GM11168 (cell line): ENCODE measurements around the gene ZNF213.

Experiments used
- in situ Hi-C: fragments of 300-500 bp; cut with MboI; formaldehyde crosslinking; loops from one replicate; pipeline ENCODE4 v1.12.0; 2022; ENCODE audit warnings: low sequenced_read_pairs; ENCODE audit not compliant: unreplicated experiment

The ZNF213 gene

DNA sequence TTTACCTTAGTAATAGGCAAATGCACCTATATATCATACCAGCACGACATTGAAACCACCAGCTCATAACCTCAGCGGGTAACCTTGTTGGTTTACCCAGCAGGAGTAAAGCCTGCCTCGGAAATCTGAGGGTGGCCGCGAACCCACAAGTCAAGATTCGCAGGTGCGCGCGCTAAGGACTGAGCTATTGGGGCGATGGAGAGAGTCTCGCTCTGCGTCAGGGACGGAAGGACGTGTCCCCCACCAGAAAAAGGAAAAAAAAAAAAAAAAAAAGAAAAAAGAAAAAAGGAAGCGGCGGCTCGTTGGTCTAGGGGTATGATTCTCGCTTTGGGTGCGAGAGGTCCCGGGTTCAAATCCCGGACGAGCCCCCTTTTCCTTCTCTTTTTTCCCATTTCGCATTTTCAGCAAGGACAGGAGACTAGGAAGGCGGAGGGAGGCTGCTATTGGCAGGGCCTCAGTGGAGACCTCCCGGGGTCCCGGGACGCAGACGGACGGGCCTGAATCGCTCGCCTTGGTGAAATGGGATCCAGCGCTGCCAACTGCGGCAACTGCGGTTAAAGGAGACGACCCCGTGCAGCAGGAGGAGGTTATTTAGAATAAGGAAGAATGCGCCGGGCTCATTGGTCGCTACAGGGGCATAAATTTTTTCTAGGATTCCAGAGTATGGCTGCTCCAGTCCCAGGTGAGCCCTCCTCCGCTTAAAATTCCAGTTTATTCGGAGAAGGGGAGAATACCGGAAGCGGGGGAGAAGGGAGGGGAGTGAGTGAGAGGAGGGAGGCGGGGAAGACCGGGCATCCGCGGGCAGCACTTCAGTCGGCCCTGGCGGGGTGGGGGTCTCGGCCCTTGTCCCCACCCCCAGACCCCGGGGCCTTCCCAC is 53.2 kb downstream of the ZNF213 start, which contains the start of gene OR1F1:
TSS of gene OR1F1 (plus strand) at position 407 of the 877 bp plus-strand sequence.
- in situ Hi-C loops, result no loop called here

GRCh38 chr16:3188675-3188924 is 53.8 kb downstream of the ZNF213 start:
- in situ Hi-C loops, result no loop called here

DNA sequence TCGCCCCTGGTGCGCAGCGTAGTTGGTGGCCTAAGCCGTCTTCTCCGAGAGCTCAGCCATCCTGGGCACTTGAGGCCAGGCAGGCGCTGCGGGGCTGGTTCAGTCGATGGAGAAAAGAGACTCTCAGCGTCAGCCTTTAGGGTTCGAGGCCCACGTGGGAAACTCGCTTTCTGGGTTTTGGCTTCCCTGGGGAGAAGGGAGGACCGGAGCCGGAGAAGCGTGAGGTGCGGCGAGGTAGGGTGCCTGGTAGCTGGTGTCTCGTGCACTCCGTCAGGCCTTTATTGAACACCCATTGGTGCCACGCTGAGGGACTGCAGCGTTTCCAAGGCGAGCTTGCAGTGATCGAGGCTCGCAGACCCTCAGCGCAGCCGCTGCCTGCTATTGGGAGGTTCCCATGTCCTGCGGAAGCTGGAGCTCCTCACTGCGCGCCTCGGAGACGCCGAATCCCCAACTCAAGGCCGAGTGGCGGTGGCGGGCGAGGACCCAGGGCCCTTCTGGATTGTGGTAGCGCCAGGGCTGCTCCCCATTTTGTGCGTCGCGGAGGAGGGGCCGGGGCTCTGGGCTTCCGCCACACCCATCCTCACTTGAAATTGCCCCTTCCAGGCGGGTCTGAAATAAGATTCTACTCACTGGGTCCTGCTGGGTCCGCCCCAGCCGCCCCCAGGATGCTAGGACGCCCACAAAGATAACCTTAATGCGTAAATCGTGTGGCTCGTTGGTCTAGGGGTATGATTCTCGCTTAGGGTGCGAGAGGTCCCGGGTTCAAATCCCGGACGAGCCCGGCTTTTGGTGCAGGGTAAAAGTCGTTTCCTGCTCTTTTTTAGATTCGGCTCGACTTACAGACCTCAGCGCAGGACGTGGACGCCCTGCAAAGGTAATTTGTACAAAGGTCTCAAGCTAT is 54.3 kb downstream of the ZNF213 start:
- in situ Hi-C loops, result no loop called here

- in situ Hi-C loops, result no loop called here
These were observed 55.0 kb downstream of the ZNF213 start for GRCh38 chr16:3189869-3190268.

GRCh38 chr16:3190949-3191353 is 56.1 kb downstream of the ZNF213 start:
- in situ Hi-C loops, result no loop called here
